GM21360 (cell line): ENCODE results near the gene FAHD2A.
"Not testable (repeated sequence)": the region's sequence is repeated elsewhere in the genome, so short reads cannot be mapped to it uniquely, and the experiment has no call there.

Source experiments
- ATAC-seq: cut with Tn5 transposase; IDR thresholded peaks from one replicate; pipeline ENCODE4 v1.9.1; 2021; ENCODE audit warnings: mild to moderate bottlenecking, moderate library complexity; ENCODE audit not compliant: unreplicated experiment

The FAHD2A gene

GRCh38 chr2:95375532-95376150 lies 26.9 kb upstream of the FAHD2A start:
- no peak for ATAC-seq

- no peak for ATAC-seq
Measured at GRCh38 chr2:95376311-95377215, 25.9 kb upstream of the FAHD2A start.

- no peak for ATAC-seq
Measured at GRCh38 chr2:95377216-95378123, 25.0 kb upstream of the FAHD2A start.

- not testable (repeated sequence) for ATAC-seq
Measured at GRCh38 chr2:95378281-95378680, 24.2 kb upstream of the FAHD2A start.

GRCh38 chr2:95379371-95379831 lies 23.1 kb upstream of the FAHD2A start:
- ATAC-seq, result no peak

- no peak for ATAC-seq
Measured at GRCh38 chr2:95380280-95380679, 22.2 kb upstream of the FAHD2A start.

- no peak for ATAC-seq
Measured at GRCh38 chr2:95380731-95381130, 21.8 kb upstream of the FAHD2A start.

GRCh38 chr2:95381212-95382191 lies 21.0 kb upstream of the FAHD2A start:
- ATAC-seq, result no peak

- no peak for ATAC-seq
Measured at GRCh38 chr2:95382192-95382591, 20.3 kb upstream of the FAHD2A start.

- ATAC-seq, result no peak
Measured at GRCh38 chr2:95382686-95383634, 19.5 kb upstream of the FAHD2A start.

- ATAC-seq, result no peak
Measured at GRCh38 chr2:95383635-95384027, 18.9 kb upstream of the FAHD2A start.

- no peak for ATAC-seq
Measured at GRCh38 chr2:95384854-95385569, 17.5 kb upstream of the FAHD2A start.

- ATAC-seq, result no peak
Measured at GRCh38 chr2:95385570-95385984, 16.9 kb upstream of the FAHD2A start.

- no peak for ATAC-seq
Measured at GRCh38 chr2:95386031-95386430, 16.5 kb upstream of the FAHD2A start.

- no peak for ATAC-seq
Measured at GRCh38 chr2:95387358-95387757, 15.2 kb upstream of the FAHD2A start.

GRCh38 chr2:95388091-95388692 lies 14.3 kb upstream of the FAHD2A start:
- no peak for ATAC-seq

- no peak for ATAC-seq
Measured at GRCh38 chr2:95388856-95389244, 13.7 kb upstream of the FAHD2A start.
